Activated B cell treated with CpG ODN at 0.5 μM for 24 hours (primary cell): Measurements from ENCODE around the gene PRKAA2. TPM values are rescaled to one million over a fixed set of nuclear protein-coding genes. Genes with fewer than 3 reads are reported as not detected.

Source experiments
- ATAC-seq: fragments of 200-7000 bp; cut with Tn5 transposase; one replicate; pipeline ENCODE4 v1.10.0; 2021; ENCODE audit warnings: low read depth, mild to moderate bottlenecking, moderate library complexity
- CTCF ChIA-PET: fragments of 350-600 bp; sonication (Branson Sonifier 250); formaldehyde crosslinking; loops from one replicate; lab custom pipeline; 2021; ENCODE audit warnings: antibody characterized with exemption; lab: Charles Lee
- POLR2A ChIA-PET: fragments of 350-600 bp; sonication (Branson Sonifier 250); formaldehyde crosslinking; loops from one replicate; lab custom pipeline; 2021; ENCODE audit warnings: antibody characterized with exemption; lab: Charles Lee
- DNase-seq: peaks from one replicate; pipeline ENCODE4 v3.0.0; 2022
- H3K27ac Mint-ChIP-seq: one replicate; pipeline ENCODE4 v1.8.0; 2020; ENCODE audit warnings: mixed read lengths
- H3K27me3 Mint-ChIP-seq: one replicate; pipeline ENCODE4 v1.8.0; 2021; ENCODE audit warnings: mixed read lengths
- H3K36me3 Mint-ChIP-seq: one replicate; pipeline ENCODE4 v1.8.0; 2021; ENCODE audit warnings: low read depth, mixed read lengths
- H3K4me1 Mint-ChIP-seq: one replicate; pipeline ENCODE4 v1.8.0; 2021; ENCODE audit warnings: mixed read lengths
- H3K4me3 Mint-ChIP-seq: one replicate; pipeline ENCODE4 v1.8.0; 2020; ENCODE audit warnings: mild to moderate bottlenecking, mixed read lengths
- H3K9me3 Mint-ChIP-seq: one replicate; pipeline ENCODE4 v1.8.0; 2020; ENCODE audit warnings: mixed read lengths
- CTCF ChIP-seq: fragments of 200-600 bp; IDR thresholded peaks from one replicate; pipeline ENCODE4 v1.8.0; 2022; ENCODE audit warnings: antibody characterized with exemption, mild to moderate bottlenecking
- intact Hi-C: fragments of 100-400 bp; cut with micrococcal nuclease; formaldehyde crosslinking; loops from one replicate; pipeline ENCODE4 v1.15.1; 2024
- total RNA-seq: library from RNA; stranded (reverse); gene quantifications from 2 replicates; pipeline ENCODE4 v1.2.3, GENCODE V29; 2022

The PRKAA2 gene
- total RNA-seq, 1 donor from 2014 or later = not detected

- H3K27ac Mint-ChIP-seq = no peak overlapping the region
- peaks cover 26% of the 10 kb centered on the region for H3K27me3 Mint-ChIP-seq
- H3K9me3 Mint-ChIP-seq = no peaks in the 10 kb centered on the region
- ATAC-seq (no peak), DNase-seq (no peak)
- ChIA-PET POLR2A (no interaction called here), CTCF (no interaction called here)
- TF ChIP-seq CTCF = no peak
- intact Hi-C loops = no loop called here
- H3K4me1 Mint-ChIP-seq = no peaks in the 10 kb centered on the region
- H3K4me3 Mint-ChIP-seq = no peak overlapping the region
- H3K36me3 Mint-ChIP-seq = no peaks in the 10 kb centered on the region
These were observed 81.6 kb downstream of the PRKAA2 start for GRCh38 chr1:56726706-56727105.

- DNase-seq (no peak), ATAC-seq (no peak)
- Mint-ChIP-seq H3K27ac (no peak overlapping the region), H3K9me3 (no peaks in the 10 kb centered on the region), H3K4me3 (no peak overlapping the region), H3K36me3 (no peaks in the 10 kb centered on the region), H3K4me1 (no peaks in the 10 kb centered on the region), H3K27me3 (peaks cover 32% of the 10 kb centered on the region)
- CTCF ChIA-PET = no interaction called here
- intact Hi-C loops = no loop called here
- POLR2A ChIA-PET = no interaction called here
- no peak for TF ChIP-seq CTCF
These were observed 83.8 kb downstream of the PRKAA2 start for GRCh38 chr1:56728964-56729363.

GRCh38 chr1:56745231-56745630 lies 100.1 kb downstream of the PRKAA2 start:
- DNase-seq = no peak
- ATAC-seq = no peak
- CTCF ChIA-PET = no interaction called here
- Mint-ChIP-seq H3K4me1 (no peaks in the 10 kb centered on the region), H3K9me3 (peaks cover 6% of the 10 kb centered on the region), H3K4me3 (no peak overlapping the region), H3K27me3 (peaks cover 13% of the 10 kb centered on the region), H3K36me3 (no peaks in the 10 kb centered on the region), H3K27ac (no peak overlapping the region)
- no peak for TF ChIP-seq CTCF
- intact Hi-C loops = no loop called here
- POLR2A ChIA-PET = no interaction called here

GRCh38 chr1:56754708-56755479 lies 109.8 kb downstream of the PRKAA2 start:
- DNase-seq = no peak
- H3K4me1 Mint-ChIP-seq = peaks cover 10% of the 10 kb centered on the region
- no peak overlapping the region for H3K27ac Mint-ChIP-seq
- no peak overlapping the region for H3K4me3 Mint-ChIP-seq
- H3K27me3 Mint-ChIP-seq = peaks cover 18% of the 10 kb centered on the region
- ATAC-seq = no peak
- TF ChIP-seq CTCF = no peak
- ChIA-PET POLR2A (no interaction called here), CTCF (no interaction called here)
- H3K9me3 Mint-ChIP-seq = no peaks in the 10 kb centered on the region
- H3K36me3 Mint-ChIP-seq = no peaks in the 10 kb centered on the region
- intact Hi-C loops = no loop called here

- intact Hi-C loops = no loop called here
- ATAC-seq = no peak
- no peaks in the 10 kb centered on the region for H3K9me3 Mint-ChIP-seq
- no peak for TF ChIP-seq CTCF
- ChIA-PET POLR2A (no interaction called here), CTCF (no interaction called here)
- H3K36me3 Mint-ChIP-seq = no peaks in the 10 kb centered on the region
- DNase-seq = no peak
- H3K27ac Mint-ChIP-seq = no peak overlapping the region
- peaks cover 18% of the 10 kb centered on the region for H3K27me3 Mint-ChIP-seq
- no peak overlapping the region for H3K4me3 Mint-ChIP-seq
- peaks cover 10% of the 10 kb centered on the region for H3K4me1 Mint-ChIP-seq
These were observed 110.8 kb downstream of the PRKAA2 start for GRCh38 chr1:56755911-56756310.
